WTC11 (cell line): Measurements from ENCODE around the gene RHOXF2. TPM values are rescaled to one million over a fixed set of nuclear protein-coding genes. Genes with fewer than 3 reads are reported as not detected.
"Not testable (repeated sequence)": the region's sequence is repeated elsewhere in the genome, so short reads cannot be mapped to it uniquely, and the experiment has no call there.

Experiments
- ATAC-seq: fragments of 200-7000 bp; cut with Tn5 transposase; 2 replicates; pipeline ENCODE4 v1.10.0; 2021; ENCODE audit warnings: mild to moderate bottlenecking, moderate library complexity
- Bru-seq: library from RNA; stranded (reverse); fragments of 400-500 nt; gene quantifications from one replicate; lab custom pipeline; 2021; lab: Mats Ljungman, UMichigan
- CTCF ChIA-PET: fragments of 300-600 bp; sonication (Branson Sonifier 250); formaldehyde crosslinking; loops from one replicate; lab custom pipeline; 2021; ENCODE audit warnings: antibody characterized with exemption; lab: Charles Lee
- POLR2A ChIA-PET: fragments of 350-600 bp; sonication (Branson Sonifier 250); formaldehyde crosslinking; loops from one replicate; lab custom pipeline; 2021; ENCODE audit warnings: antibody characterized with exemption; lab: Charles Lee
- DNase-seq: peaks from one replicate; pipeline ENCODE4 v3.0.0; 2021; ENCODE audit warnings: low spot score
- H3K27ac Mint-ChIP-seq: 2 replicates; pipeline ENCODE4 v1.8.0; 2021; ENCODE audit warnings: mixed read lengths
- H3K27me3 Mint-ChIP-seq: 2 replicates; pipeline ENCODE4 v1.8.0; 2021; ENCODE audit warnings: low read depth, mild to moderate bottlenecking, moderate library complexity, mixed read lengths
- H3K36me3 Mint-ChIP-seq: 2 replicates; pipeline ENCODE4 v1.8.0; 2021; ENCODE audit warnings: mixed read lengths
- H3K4me1 Mint-ChIP-seq: 2 replicates; pipeline ENCODE4 v1.8.0; 2022; ENCODE audit warnings: mixed read lengths
- H3K4me3 Mint-ChIP-seq: 2 replicates; pipeline ENCODE4 v1.8.0; 2021; ENCODE audit warnings: mild to moderate bottlenecking, moderate library complexity, mixed read lengths
- H3K9me3 Mint-ChIP-seq: 2 replicates; pipeline ENCODE4 v1.8.0; 2021; ENCODE audit warnings: mixed read lengths
- long read RNA-seq, 3 experiments: library from RNA in 1 of 3; library from capped mRNA in 1 of 3; library from polyadenylated mRNA in 1 of 3; unstranded in 2 of 3; stranded (forward) in 1 of 3; transcript quantifications; one replicate each; pipeline ENCODE4 v2.0.0, GENCODE V29; 2021
- total RNA-seq: library from RNA; stranded (reverse); gene quantifications from 3 replicates; pipeline ENCODE4 v1.2.3, GENCODE V29; 2021
- TF ChIP-seq, protein P1 (sequence below): sonication (generic); formaldehyde crosslinking; IDR thresholded peaks from 2 replicates; pipeline ENCODE4 v1.8.1; 2023; ENCODE audit warnings: mild to moderate bottlenecking, missing genetic modification reagents
- TF ChIP-seq, protein P2 (sequence below): sonication (generic); formaldehyde crosslinking; IDR thresholded peaks from 2 replicates; pipeline ENCODE4 v1.8.1; 2023; ENCODE audit warnings: mild to moderate bottlenecking, missing genetic modification reagents
- TF ChIP-seq, protein P3 (sequence below): sonication (generic); formaldehyde crosslinking; IDR thresholded peaks from 2 replicates; pipeline ENCODE4 v1.8.0; 2022; ENCODE audit warnings: mild to moderate bottlenecking, missing genetic modification reagents
- TF ChIP-seq, protein P4 (sequence below): sonication (generic); formaldehyde crosslinking; IDR thresholded peaks from 2 replicates; pipeline ENCODE4 v1.8.1; 2023; ENCODE audit warnings: mild to moderate bottlenecking, missing genetic modification reagents, moderate library complexity
- TF ChIP-seq, protein P5 (sequence below): fragments of 250-450 bp; sonication (Bioruptor Pico); IDR thresholded peaks from 2 replicates; pipeline ENCODE4 v1.8.0; 2021; ENCODE audit warnings: mild to moderate bottlenecking
- TF ChIP-seq, protein P6 (sequence below): sonication (generic); formaldehyde crosslinking; IDR thresholded peaks from 2 replicates; pipeline ENCODE4 v1.8.1; 2022; ENCODE audit warnings: low read depth, missing genetic modification reagents, borderline replicate concordance
- TF ChIP-seq, protein P7 (sequence below): sonication (generic); formaldehyde crosslinking; IDR thresholded peaks from 2 replicates; pipeline ENCODE4 v1.8.1; 2023; ENCODE audit warnings: mild to moderate bottlenecking, missing genetic modification reagents, moderate library complexity
- TF ChIP-seq, protein P8 (sequence below): fragments of 250-450 bp; sonication (Bioruptor Pico); IDR thresholded peaks from 2 replicates; pipeline ENCODE4 v1.9.0; 2021; ENCODE audit warnings: mild to moderate bottlenecking, borderline replicate concordance

RHOXF2 gene, protein sequence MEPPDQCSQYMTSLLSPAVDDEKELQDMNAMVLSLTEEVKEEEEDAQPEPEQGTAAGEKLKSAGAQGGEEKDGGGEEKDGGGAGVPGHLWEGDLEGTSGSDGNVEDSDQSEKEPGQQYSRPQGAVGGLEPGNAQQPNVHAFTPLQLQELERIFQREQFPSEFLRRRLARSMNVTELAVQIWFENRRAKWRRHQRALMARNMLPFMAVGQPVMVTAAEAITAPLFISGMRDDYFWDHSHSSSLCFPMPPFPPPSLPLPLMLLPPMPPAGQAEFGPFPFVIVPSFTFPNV
- total RNA-seq (0.07 to 0.20 TPM in 2 of 3 replicates, not detected in the other), Bru-seq, nascent RNA (percentile 14 among the genes with signal in this experiment)
- long read RNA-seq, experiment 1: 0 reads
- long read RNA-seq, experiment 2: 0 reads
- long read RNA-seq, experiment 3: 0 reads

DNA sequence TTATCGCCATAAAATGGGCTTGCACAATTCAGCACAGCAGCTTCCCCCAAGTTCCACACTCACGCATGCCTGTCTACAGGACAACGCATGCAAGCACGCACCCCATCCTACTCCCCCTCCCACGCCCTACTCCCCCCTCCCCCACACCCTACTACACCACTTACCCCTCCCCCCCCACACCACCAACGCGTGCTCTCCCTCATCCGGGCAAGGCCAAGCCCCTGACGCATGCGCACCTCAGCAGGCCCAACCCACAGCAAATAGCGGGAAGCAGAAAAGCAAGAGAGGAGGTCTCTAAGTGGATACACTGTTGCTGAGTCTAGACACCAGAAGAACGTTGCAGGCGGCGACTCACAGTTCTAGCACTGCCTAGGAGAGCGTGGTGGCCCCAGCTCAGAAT, at the start of gene RHOXF2:
Gene RHOXF2 (plus strand): TSS at position 301 of the 400 bp plus-strand sequence. CDS start 138 bp downstream, outside the sequence.
- H3K4me3 Mint-ChIP-seq, H3K27me3 Mint-ChIP-seq, H3K27ac Mint-ChIP-seq, POLR2A ChIA-PET, H3K4me1 Mint-ChIP-seq, DNase-seq, ATAC-seq, H3K36me3 Mint-ChIP-seq, CTCF ChIA-PET, H3K9me3 Mint-ChIP-seq: not testable (repeated sequence)

DNA sequence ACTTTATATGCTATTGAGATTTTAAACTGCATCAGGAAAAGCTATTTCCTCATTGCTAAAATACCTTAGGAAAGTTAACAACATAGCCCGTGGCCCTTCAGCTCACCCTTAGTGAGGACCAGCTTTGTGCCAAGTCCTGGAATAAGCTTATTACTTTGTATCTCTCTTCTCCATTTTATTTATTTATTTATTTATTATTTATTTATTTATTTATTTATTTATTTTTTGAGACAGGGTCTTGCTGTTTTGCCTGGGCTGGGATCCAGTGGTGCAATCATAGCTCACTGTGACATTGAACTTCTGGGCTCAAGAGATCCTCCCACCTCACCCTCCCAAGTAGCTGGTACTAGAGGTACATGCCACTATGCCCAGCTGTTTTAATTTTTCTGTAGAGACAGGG, 49.0 kb upstream of the RHOXF2 start:
- Mint-ChIP-seq H3K27me3 (no peaks in the 10 kb centered on the region), H3K27ac (no peak overlapping the region), H3K4me3 (no peak overlapping the region), H3K9me3 (peaks cover 21% of the 10 kb centered on the region; the same call in 1 of the 2 replicates), H3K4me1 (no peaks in the 10 kb centered on the region), H3K36me3 (peaks cover 5% of the 10 kb centered on the region)
- DNase-seq: no peak
- CTCF ChIA-PET: no interaction called here
- POLR2A ChIA-PET: no interaction called here
- TF ChIP-seq, protein P1, sequence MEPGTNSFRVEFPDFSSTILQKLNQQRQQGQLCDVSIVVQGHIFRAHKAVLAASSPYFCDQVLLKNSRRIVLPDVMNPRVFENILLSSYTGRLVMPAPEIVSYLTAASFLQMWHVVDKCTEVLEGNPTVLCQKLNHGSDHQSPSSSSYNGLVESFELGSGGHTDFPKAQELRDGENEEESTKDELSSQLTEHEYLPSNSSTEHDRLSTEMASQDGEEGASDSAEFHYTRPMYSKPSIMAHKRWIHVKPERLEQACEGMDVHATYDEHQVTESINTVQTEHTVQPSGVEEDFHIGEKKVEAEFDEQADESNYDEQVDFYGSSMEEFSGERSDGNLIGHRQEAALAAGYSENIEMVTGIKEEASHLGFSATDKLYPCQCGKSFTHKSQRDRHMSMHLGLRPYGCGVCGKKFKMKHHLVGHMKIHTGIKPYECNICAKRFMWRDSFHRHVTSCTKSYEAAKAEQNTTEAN (CRISPR knock-in tag): no peak
- TF ChIP-seq, protein P2, sequence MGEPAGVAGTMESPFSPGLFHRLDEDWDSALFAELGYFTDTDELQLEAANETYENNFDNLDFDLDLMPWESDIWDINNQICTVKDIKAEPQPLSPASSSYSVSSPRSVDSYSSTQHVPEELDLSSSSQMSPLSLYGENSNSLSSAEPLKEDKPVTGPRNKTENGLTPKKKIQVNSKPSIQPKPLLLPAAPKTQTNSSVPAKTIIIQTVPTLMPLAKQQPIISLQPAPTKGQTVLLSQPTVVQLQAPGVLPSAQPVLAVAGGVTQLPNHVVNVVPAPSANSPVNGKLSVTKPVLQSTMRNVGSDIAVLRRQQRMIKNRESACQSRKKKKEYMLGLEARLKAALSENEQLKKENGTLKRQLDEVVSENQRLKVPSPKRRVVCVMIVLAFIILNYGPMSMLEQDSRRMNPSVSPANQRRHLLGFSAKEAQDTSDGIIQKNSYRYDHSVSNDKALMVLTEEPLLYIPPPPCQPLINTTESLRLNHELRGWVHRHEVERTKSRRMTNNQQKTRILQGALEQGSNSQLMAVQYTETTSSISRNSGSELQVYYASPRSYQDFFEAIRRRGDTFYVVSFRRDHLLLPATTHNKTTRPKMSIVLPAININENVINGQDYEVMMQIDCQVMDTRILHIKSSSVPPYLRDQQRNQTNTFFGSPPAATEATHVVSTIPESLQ (CRISPR knock-in tag): no peak
- TF ChIP-seq, protein P3, sequence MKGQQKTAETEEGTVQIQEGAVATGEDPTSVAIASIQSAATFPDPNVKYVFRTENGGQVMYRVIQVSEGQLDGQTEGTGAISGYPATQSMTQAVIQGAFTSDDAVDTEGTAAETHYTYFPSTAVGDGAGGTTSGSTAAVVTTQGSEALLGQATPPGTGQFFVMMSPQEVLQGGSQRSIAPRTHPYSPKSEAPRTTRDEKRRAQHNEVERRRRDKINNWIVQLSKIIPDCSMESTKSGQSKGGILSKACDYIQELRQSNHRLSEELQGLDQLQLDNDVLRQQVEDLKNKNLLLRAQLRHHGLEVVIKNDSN (CRISPR knock-in tag): no peak
- TF ChIP-seq, protein P4, sequence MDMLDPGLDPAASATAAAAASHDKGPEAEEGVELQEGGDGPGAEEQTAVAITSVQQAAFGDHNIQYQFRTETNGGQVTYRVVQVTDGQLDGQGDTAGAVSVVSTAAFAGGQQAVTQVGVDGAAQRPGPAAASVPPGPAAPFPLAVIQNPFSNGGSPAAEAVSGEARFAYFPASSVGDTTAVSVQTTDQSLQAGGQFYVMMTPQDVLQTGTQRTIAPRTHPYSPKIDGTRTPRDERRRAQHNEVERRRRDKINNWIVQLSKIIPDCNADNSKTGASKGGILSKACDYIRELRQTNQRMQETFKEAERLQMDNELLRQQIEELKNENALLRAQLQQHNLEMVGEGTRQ (CRISPR knock-in tag): no peak
- TF ChIP-seq, protein P5, sequence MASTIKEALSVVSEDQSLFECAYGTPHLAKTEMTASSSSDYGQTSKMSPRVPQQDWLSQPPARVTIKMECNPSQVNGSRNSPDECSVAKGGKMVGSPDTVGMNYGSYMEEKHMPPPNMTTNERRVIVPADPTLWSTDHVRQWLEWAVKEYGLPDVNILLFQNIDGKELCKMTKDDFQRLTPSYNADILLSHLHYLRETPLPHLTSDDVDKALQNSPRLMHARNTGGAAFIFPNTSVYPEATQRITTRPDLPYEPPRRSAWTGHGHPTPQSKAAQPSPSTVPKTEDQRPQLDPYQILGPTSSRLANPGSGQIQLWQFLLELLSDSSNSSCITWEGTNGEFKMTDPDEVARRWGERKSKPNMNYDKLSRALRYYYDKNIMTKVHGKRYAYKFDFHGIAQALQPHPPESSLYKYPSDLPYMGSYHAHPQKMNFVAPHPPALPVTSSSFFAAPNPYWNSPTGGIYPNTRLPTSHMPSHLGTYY (CRISPR knock-in tag): no peak
- TF ChIP-seq, protein P6, sequence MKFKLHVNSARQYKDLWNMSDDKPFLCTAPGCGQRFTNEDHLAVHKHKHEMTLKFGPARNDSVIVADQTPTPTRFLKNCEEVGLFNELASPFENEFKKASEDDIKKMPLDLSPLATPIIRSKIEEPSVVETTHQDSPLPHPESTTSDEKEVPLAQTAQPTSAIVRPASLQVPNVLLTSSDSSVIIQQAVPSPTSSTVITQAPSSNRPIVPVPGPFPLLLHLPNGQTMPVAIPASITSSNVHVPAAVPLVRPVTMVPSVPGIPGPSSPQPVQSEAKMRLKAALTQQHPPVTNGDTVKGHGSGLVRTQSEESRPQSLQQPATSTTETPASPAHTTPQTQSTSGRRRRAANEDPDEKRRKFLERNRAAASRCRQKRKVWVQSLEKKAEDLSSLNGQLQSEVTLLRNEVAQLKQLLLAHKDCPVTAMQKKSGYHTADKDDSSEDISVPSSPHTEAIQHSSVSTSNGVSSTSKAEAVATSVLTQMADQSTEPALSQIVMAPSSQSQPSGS (CRISPR knock-in tag): no peak
- TF ChIP-seq, protein P7, sequence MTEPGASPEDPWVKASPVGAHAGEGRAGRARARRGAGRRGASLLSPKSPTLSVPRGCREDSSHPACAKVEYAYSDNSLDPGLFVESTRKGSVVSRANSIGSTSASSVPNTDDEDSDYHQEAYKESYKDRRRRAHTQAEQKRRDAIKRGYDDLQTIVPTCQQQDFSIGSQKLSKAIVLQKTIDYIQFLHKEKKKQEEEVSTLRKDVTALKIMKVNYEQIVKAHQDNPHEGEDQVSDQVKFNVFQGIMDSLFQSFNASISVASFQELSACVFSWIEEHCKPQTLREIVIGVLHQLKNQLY (CRISPR knock-in tag): no peak
- TF ChIP-seq, protein P8, sequence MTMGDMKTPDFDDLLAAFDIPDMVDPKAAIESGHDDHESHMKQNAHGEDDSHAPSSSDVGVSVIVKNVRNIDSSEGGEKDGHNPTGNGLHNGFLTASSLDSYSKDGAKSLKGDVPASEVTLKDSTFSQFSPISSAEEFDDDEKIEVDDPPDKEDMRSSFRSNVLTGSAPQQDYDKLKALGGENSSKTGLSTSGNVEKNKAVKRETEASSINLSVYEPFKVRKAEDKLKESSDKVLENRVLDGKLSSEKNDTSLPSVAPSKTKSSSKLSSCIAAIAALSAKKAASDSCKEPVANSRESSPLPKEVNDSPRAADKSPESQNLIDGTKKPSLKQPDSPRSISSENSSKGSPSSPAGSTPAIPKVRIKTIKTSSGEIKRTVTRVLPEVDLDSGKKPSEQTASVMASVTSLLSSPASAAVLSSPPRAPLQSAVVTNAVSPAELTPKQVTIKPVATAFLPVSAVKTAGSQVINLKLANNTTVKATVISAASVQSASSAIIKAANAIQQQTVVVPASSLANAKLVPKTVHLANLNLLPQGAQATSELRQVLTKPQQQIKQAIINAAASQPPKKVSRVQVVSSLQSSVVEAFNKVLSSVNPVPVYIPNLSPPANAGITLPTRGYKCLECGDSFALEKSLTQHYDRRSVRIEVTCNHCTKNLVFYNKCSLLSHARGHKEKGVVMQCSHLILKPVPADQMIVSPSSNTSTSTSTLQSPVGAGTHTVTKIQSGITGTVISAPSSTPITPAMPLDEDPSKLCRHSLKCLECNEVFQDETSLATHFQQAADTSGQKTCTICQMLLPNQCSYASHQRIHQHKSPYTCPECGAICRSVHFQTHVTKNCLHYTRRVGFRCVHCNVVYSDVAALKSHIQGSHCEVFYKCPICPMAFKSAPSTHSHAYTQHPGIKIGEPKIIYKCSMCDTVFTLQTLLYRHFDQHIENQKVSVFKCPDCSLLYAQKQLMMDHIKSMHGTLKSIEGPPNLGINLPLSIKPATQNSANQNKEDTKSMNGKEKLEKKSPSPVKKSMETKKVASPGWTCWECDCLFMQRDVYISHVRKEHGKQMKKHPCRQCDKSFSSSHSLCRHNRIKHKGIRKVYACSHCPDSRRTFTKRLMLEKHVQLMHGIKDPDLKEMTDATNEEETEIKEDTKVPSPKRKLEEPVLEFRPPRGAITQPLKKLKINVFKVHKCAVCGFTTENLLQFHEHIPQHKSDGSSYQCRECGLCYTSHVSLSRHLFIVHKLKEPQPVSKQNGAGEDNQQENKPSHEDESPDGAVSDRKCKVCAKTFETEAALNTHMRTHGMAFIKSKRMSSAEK (CRISPR knock-in tag): no peak
- no peak for ATAC-seq
